Measurements from ENCODE around the gene GPALPP1. TPM values are rescaled to one million over a fixed set of nuclear protein-coding genes. Genes with fewer than 3 reads are reported as not detected.
"Not testable (repeated sequence)": the region's sequence is repeated elsewhere in the genome, so short reads cannot be mapped to it uniquely, and the experiment has no call there.

GPALPP1 gene, protein sequence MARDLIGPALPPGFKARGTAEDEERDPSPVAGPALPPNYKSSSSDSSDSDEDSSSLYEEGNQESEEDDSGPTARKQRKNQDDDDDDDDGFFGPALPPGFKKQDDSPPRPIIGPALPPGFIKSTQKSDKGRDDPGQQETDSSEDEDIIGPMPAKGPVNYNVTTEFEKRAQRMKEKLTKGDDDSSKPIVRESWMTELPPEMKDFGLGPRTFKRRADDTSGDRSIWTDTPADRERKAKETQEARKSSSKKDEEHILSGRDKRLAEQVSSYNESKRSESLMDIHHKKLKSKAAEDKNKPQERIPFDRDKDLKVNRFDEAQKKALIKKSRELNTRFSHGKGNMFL
- polyA plus RNA-seq (2013, experiment 1 of 4), result 35.0 TPM
- 30.0 TPM for polyA plus RNA-seq (2013, experiment 2 of 4)
- 31.6 TPM for polyA plus RNA-seq (2013, experiment 3 of 4)
- 32.4 TPM for polyA plus RNA-seq (2013, experiment 4 of 4)

DNA sequence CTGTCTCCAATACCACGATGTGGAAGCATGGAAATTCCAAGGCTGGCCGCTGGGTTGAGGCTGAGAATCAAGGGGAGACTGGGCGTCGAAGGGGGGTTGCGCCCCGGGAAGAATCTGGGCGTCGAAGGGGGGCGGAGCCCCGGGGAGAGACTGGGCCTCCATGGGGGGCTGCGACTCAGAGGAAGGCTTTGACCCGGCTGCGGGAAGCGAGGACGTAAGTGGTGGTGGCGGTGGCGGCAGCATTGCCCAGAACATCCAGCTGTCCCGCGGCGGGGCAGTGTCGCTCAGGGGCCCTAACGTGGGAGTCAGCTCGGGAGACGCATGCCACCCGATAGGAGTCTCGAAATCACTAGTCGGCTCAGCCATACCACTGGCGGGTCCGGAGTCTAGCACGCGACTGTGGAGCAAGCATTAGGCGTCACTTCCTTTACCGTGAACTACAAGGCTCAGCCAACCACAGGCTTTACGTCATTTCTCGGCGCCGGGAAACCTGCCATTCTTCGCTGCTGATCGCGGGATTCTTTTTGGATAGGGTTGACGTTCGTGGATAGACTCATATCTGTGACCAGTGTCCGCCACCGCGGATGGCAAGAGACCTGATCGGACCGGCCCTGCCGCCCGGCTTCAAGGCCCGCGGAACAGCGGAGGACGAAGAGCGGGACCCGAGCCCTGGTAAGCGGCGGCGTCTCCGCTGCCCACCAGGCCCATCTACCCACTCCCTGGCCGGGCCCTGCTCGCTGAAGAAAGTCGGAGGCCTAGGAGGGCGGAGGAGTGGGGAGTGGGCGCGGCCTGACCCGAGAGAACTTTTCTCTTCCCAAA, at the start of gene GPALPP1, which contains the start of gene NUFIP1:
Gene GPALPP1 (plus strand): TSS at position 468 of the 819 bp plus-strand sequence. CDS start 117 bp downstream, at position 585.
Gene NUFIP1 (minus strand): TSS at position 401 of the 819 bp plus-strand sequence. CDS start 35 bp downstream, at position 366.
- Histone ChIP-seq H3K27ac (ENCODE audit: insufficient read depth, low read depth, low read length, poor library complexity, severe bottlenecking) (peak within 1 kb of the TSS; percentile 64), H3K36me3 (ENCODE audit: control insufficient read depth, insufficient read depth, low read length) (peaks cover 4% of the 10 kb centered on the region)
- 1% methylated on average over 66 of the region's 66 CpGs for WGBS, 2 experiments

DNA sequence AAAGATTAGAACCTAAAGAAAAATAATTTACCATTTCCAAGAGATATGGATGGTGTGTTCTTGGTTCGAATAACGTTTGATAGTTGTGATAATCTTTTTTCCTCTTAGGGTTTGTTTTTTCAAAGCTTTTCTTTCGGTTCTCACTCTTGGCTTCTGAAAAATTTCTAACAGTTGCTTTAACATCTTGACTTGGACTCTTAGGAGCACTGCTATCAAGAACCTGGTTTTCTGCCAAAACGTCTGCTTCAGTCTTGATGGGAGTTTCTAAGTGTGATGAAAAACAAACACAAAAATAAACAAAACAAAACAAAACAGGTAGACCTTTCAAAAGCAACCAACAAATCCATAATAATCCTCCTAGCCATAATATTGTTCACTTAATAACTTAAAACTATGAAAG, 45.9 kb upstream of the GPALPP1 start:
- not testable (repeated sequence) for H3K9me3 ChIP-seq (ENCODE audit: control insufficient read depth, low read length); H3K27ac ChIP-seq (ENCODE audit: insufficient read depth, low read depth, low read length, poor library complexity, severe bottlenecking); H3K4me3 ChIP-seq (ENCODE audit: insufficient read depth, low read depth, low read length); H3K27me3 ChIP-seq (ENCODE audit: control insufficient read depth, insufficient read depth, low read length, poor library complexity, severe bottlenecking); H3K4me1 ChIP-seq (ENCODE audit: control insufficient read depth, insufficient read depth, low read length); H3K36me3 ChIP-seq (ENCODE audit: control insufficient read depth, insufficient read depth, low read length)
- 93 to 94% methylated on average over 4 of the region's 4 CpGs for WGBS, 2 experiments

More for the DNA sequence above, at the start of gene GPALPP1, which contains the start of gene NUFIP1:
- Histone ChIP-seq H3K4me1 (ENCODE audit: control insufficient read depth, insufficient read depth, low read length) (peaks cover 10% of the 10 kb centered on the region), H3K4me3 (ENCODE audit: insufficient read depth, low read depth, low read length) (peak within 1 kb of the TSS; percentile 93), H3K27me3 (ENCODE audit: control insufficient read depth, insufficient read depth, low read length, poor library complexity, severe bottlenecking) (no peaks in the 10 kb centered on the region), H3K9me3 (ENCODE audit: control insufficient read depth, low read length) (no peaks in the 10 kb centered on the region)

DNA sequence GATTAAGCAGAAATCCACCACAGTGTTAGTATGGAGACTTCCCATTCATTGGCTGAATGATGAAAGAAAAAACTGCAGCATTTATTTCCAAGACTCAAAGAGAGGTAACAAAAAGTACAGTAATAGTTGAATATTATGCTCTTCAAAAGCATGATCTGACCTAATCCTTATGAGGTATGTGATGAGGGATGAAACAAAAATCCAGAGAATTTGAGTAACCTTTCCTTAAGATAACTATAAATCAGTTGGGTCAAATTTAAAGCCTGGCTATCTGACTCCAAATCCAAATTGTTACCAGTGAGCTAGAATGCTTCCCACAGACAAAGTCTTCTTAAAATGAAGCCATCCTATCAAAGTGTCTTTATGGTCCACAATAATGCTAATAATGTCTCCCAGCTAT, 38.2 kb upstream of the GPALPP1 start:
- H3K4me3 ChIP-seq (ENCODE audit: insufficient read depth, low read depth, low read length), result no peak overlapping the region
- no peaks in the 10 kb centered on the region for H3K27me3 ChIP-seq (ENCODE audit: control insufficient read depth, insufficient read depth, low read length, poor library complexity, severe bottlenecking)
- H3K27ac ChIP-seq (ENCODE audit: insufficient read depth, low read depth, low read length, poor library complexity, severe bottlenecking), result no peak overlapping the region
- H3K9me3 ChIP-seq (ENCODE audit: control insufficient read depth, low read length), result no peaks in the 10 kb centered on the region
- peaks cover 5% of the 10 kb centered on the region for H3K36me3 ChIP-seq (ENCODE audit: control insufficient read depth, insufficient read depth, low read length)
- H3K4me1 ChIP-seq (ENCODE audit: control insufficient read depth, insufficient read depth, low read length), result no peaks in the 10 kb centered on the region

- peaks cover 5% of the 10 kb centered on the region for H3K36me3 ChIP-seq (ENCODE audit: control insufficient read depth, insufficient read depth, low read length)
- H3K4me1 ChIP-seq (ENCODE audit: control insufficient read depth, insufficient read depth, low read length), result no peaks in the 10 kb centered on the region
- no peak overlapping the region for H3K27ac ChIP-seq (ENCODE audit: insufficient read depth, low read depth, low read length, poor library complexity, severe bottlenecking)
- H3K27me3 ChIP-seq (ENCODE audit: control insufficient read depth, insufficient read depth, low read length, poor library complexity, severe bottlenecking), result no peaks in the 10 kb centered on the region
- H3K4me3 ChIP-seq (ENCODE audit: insufficient read depth, low read depth, low read length), result no peak overlapping the region
- WGBS, 2 experiments, result 88 to 98% methylated on average over 2 of the region's 2 CpGs
- H3K9me3 ChIP-seq (ENCODE audit: control insufficient read depth, low read length), result no peaks in the 10 kb centered on the region
These were observed 36.7 kb upstream of the GPALPP1 start for GRCh38 chr13:44952671-44953070.

GRCh38 chr13:44954224-44954623, 35.1 kb upstream of the GPALPP1 start:
- Histone ChIP-seq H3K4me1 (ENCODE audit: control insufficient read depth, insufficient read depth, low read length) (no peaks in the 10 kb centered on the region), H3K27me3 (ENCODE audit: control insufficient read depth, insufficient read depth, low read length, poor library complexity, severe bottlenecking) (no peaks in the 10 kb centered on the region), H3K9me3 (ENCODE audit: control insufficient read depth, low read length) (no peaks in the 10 kb centered on the region), H3K27ac (ENCODE audit: insufficient read depth, low read depth, low read length, poor library complexity, severe bottlenecking) (no peak overlapping the region), H3K36me3 (ENCODE audit: control insufficient read depth, insufficient read depth, low read length) (peaks cover 5% of the 10 kb centered on the region), H3K4me3 (ENCODE audit: insufficient read depth, low read depth, low read length) (no peak overlapping the region)
- 95 to 97% methylated on average over 7 of the region's 7 CpGs for WGBS, 2 experiments

GRCh38 chr13:44955406-44955805, 33.9 kb upstream of the GPALPP1 start:
- H3K4me3 ChIP-seq (ENCODE audit: insufficient read depth, low read depth, low read length), result no peak overlapping the region
- 96 to 99% methylated on average over 3 of the region's 3 CpGs for WGBS, 2 experiments
- H3K4me1 ChIP-seq (ENCODE audit: control insufficient read depth, insufficient read depth, low read length), result no peaks in the 10 kb centered on the region
- no peaks in the 10 kb centered on the region for H3K27me3 ChIP-seq (ENCODE audit: control insufficient read depth, insufficient read depth, low read length, poor library complexity, severe bottlenecking)
- H3K36me3 ChIP-seq (ENCODE audit: control insufficient read depth, insufficient read depth, low read length), result no peaks in the 10 kb centered on the region
- no peaks in the 10 kb centered on the region for H3K9me3 ChIP-seq (ENCODE audit: control insufficient read depth, low read length)
- no peak overlapping the region for H3K27ac ChIP-seq (ENCODE audit: insufficient read depth, low read depth, low read length, poor library complexity, severe bottlenecking)

DNA sequence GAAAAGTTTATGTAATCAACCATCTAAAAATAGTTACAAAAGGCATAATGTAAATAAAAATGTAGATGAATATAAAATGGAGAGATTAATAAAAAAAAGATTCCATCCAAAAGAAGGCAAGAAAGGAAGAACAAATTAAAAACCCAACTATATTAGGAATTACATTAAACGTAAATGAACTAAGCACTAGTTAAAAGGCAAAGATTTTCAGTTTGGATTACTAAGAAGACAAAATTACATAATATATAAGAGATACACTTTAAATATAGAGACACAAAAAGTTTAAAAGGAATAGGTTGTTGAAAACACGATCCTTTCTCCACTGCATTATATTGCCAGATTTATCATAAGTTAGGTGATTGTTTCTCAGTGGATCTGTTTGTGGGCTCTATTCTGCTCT, 27.3 kb upstream of the GPALPP1 start:
- no peak overlapping the region for H3K4me3 ChIP-seq (ENCODE audit: insufficient read depth, low read depth, low read length)
- peaks cover 31% of the 10 kb centered on the region for H3K36me3 ChIP-seq (ENCODE audit: control insufficient read depth, insufficient read depth, low read length)
- no peak overlapping the region for H3K27ac ChIP-seq (ENCODE audit: insufficient read depth, low read depth, low read length, poor library complexity, severe bottlenecking)
- H3K27me3 ChIP-seq (ENCODE audit: control insufficient read depth, insufficient read depth, low read length, poor library complexity, severe bottlenecking), result no peaks in the 10 kb centered on the region
- WGBS, 2 experiments, result no CpG with 5 or more reads among the region's 2 CpGs
- H3K4me1 ChIP-seq (ENCODE audit: control insufficient read depth, insufficient read depth, low read length), result no peaks in the 10 kb centered on the region
- H3K9me3 ChIP-seq (ENCODE audit: control insufficient read depth, low read length), result peaks cover 2% of the 10 kb centered on the region

DNA sequence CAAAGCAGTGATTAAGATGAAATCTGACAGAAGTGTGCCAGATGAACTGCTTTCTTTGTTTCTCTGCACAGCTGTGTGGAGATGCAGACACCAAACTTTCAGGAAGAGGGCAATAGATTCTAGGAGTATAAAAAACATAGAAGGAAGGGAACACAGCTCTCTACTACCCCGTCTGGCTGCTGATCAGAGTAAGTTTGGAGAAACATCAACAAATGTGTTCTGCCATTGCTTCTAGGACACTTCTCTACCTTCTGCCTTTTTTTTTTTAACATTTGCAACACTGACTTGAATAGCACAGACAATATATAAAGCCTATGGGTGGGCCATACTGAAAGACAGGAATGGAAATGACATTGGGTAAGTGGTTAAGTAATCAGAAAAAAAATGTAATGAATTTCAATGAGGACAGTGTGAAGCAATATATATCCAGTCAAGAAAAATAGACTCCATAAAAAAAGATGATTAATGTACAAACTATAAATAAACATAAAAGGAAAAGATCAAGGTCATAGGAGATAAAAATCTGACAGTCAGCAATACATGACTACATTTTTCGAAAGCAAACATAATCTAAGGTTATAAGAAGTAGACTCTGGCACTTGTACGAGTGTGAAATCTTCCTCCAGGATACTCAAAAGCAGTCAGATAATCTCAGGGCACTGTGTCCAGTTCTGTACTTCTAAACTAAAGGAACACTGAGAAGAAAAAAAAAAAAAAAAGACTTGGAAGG, 21.5 kb upstream of the GPALPP1 start:
- H3K4me1 ChIP-seq (ENCODE audit: control insufficient read depth, insufficient read depth, low read length), result no peaks in the 10 kb centered on the region
- no peak overlapping the region for H3K27ac ChIP-seq (ENCODE audit: insufficient read depth, low read depth, low read length, poor library complexity, severe bottlenecking)
- H3K27me3 ChIP-seq (ENCODE audit: control insufficient read depth, insufficient read depth, low read length, poor library complexity, severe bottlenecking), result no peaks in the 10 kb centered on the region
- peaks cover 19% of the 10 kb centered on the region for H3K36me3 ChIP-seq (ENCODE audit: control insufficient read depth, insufficient read depth, low read length)
- WGBS, 2 experiments, result 96 to 97% methylated on average over 3 of the region's 3 CpGs
- no peaks in the 10 kb centered on the region for H3K9me3 ChIP-seq (ENCODE audit: control insufficient read depth, low read length)
- H3K4me3 ChIP-seq (ENCODE audit: insufficient read depth, low read depth, low read length), result no peak overlapping the region

DNA sequence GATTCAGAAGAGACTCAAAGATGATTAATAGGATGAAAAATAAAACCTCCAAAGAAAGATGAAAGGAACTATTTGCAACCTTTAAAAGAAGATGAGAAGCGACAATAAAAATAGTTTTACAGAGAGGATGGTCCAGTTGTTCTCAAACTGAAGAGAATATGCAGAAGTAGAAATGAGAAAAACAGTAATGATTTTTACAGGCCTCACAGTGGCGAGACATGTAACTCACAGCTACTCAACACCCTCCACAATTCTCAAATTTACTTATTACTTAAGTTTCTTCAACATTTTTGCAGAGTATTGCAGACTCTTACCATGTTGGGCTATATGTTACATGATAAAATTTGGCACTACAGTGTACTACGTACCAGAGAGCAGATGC, 20.9 kb upstream of the GPALPP1 start:
- whole genome bisulfite sequencing, 2 experiments, result 92 to 97% methylated on average over 3 of the region's 3 CpGs
- Histone ChIP-seq H3K36me3 (ENCODE audit: control insufficient read depth, insufficient read depth, low read length) (peaks cover 14% of the 10 kb centered on the region), H3K4me1 (ENCODE audit: control insufficient read depth, insufficient read depth, low read length) (no peaks in the 10 kb centered on the region), H3K27ac (ENCODE audit: insufficient read depth, low read depth, low read length, poor library complexity, severe bottlenecking) (no peak overlapping the region), H3K4me3 (ENCODE audit: insufficient read depth, low read depth, low read length) (no peak overlapping the region), H3K27me3 (ENCODE audit: control insufficient read depth, insufficient read depth, low read length, poor library complexity, severe bottlenecking) (no peaks in the 10 kb centered on the region), H3K9me3 (ENCODE audit: control insufficient read depth, low read length) (no peaks in the 10 kb centered on the region)
